ENCODE data around the gene TNNI3K. TPM values are rescaled to one million over a fixed set of nuclear protein-coding genes. Genes with fewer than 3 reads are reported as not detected.

Gene TNNI3K
- total RNA-seq, 1 experiment from 2014 or later, result 0.49 TPM

DNA sequence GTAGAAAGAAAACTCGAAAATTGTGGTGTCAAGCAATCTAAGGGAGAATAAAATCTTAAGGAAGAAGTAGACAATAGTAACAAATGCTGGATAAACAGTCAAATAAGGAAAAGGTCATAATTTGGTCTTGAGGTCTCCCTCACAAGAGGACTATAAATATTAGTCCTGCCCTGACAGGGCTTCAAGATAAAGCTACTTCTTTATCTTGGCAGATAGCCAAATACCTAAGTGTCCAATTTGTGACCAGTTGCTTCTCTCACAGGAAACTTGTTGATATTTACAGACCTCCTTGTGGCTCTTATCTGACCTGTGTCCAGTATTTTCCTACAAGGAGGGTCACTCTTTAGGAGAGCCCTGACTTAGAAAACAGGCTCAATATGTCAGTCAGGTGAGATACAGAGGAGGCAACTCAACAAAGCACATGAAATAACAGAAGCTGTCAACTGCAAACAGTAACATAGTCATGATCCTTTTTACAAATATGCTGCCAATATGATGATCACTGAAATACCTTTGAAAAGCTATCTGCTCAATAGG is 88.8 kb downstream of the TNNI3K start:
- no TSS peak for BruUV-seq (replicated peaks)
- Histone ChIP-seq H3K36me3 (ENCODE audit: control insufficient read depth in 1 of 2, insufficient read depth in 2 of 2, low read length in 2 of 2) (no peaks in the 10 kb centered on the region), H3K27ac (ENCODE audit: low read depth, low read length) (no peak overlapping the region), H3K9ac (ENCODE audit: low read length) (no peak overlapping the region), H3K79me2 (ENCODE audit: insufficient read depth, low read length) (no peaks in the 10 kb centered on the region), H2AFZ (ENCODE audit: low read depth, low read length, poor library complexity, severe bottlenecking) (no peak overlapping the region), H3K4me1 (ENCODE audit: control insufficient read depth in 1 of 2, insufficient read depth in 2 of 2, low read length in 2 of 2) (no peaks in the 10 kb centered on the region), H3K9me3 (ENCODE audit: control insufficient read depth in 1 of 2, insufficient read depth in 1 of 2, low read depth in 1 of 2, low read length in 2 of 2) (no peaks in the 10 kb centered on the region), H4K20me1 (ENCODE audit: insufficient read depth) (no peaks in the 10 kb centered on the region), H3K4me2 (ENCODE audit: low read length) (no peak overlapping the region), H3K9me2 (ENCODE audit: insufficient read depth) (no peaks in the 10 kb centered on the region), H3K4me3 (replicated peaks in 1 of 2; ENCODE audit: low read depth in 1 of 2, low read length in 2 of 2) (no peak overlapping the region), H3K27me3 (ENCODE audit: insufficient read depth, low read length) (no peaks in the 10 kb centered on the region; the same call in 1 of the 2 replicates)
- ChIA-PET CTCF (no interaction called here), POLR2A (no interaction called here), RAD21 (ENCODE audit: low non-redundant PET in 1 of 2, low total read pairs in 2 of 2, uncharacterized antibody in 2 of 2, unreplicated experiment in 2 of 2) (no interaction called here)
- DNase-seq (ENCODE audit: low read depth, low spot score) (no peak), ATAC-seq (no peak)
- TF ChIP-seq SRF (IDR thresholded peaks at IDR 0.05; ENCODE audit: low read depth) (no peak), ELF1 (IDR thresholded peaks at IDR 0.05; ENCODE audit: borderline replicate concordance, low read depth) (no peak), EGR1 (IDR thresholded peaks at IDR 0.05; ENCODE audit: low read depth) (no peak), CEBPB (IDR thresholded peaks at IDR 0.05; ENCODE audit: low read depth) (no peak)
- intact Hi-C loops (cut with micrococcal nuclease), result no loop called here

DNA sequence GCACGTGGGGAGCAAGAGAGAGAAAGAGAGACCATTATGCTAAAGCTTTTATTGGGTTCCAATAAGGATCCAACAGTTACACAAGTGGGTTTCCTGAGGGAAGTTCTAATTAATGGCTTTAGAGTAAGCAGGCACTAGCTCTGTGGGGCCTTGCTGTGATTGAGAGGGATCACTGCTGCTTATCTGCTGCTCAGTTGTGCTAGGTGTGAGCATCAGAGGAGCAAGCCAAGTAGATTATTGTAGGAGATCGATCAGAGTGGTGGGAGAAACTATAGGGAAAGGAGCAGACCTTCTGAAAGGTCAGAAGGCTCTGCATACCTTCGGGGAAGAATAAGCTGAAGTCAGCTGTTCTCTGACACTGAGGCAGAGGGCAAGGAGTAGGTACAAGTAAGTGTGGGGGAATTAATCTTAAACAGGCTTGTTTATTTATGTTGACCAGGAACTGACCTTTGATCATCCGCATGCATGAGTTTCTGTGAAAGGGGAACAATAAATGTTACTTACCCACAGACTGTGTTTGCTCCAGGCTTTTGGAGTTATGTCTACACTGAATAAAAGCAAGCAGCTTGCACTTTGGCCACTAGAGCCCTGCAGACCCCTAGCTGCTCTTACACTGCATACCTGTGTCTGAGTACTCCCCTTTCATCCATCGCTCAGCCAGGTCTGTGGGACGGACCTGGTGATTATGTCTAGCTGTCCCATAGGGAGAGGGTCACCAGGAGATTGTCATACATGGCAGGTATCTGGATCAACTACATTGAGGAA is 89.7 kb downstream of the TNNI3K start:
- ChIA-PET RAD21 (ENCODE audit: low non-redundant PET in 1 of 2, low total read pairs in 2 of 2, uncharacterized antibody in 2 of 2, unreplicated experiment in 2 of 2) (no interaction called here), CTCF (no interaction called here), POLR2A (no interaction called here)
- Histone ChIP-seq H3K4me3 (replicated peaks in 1 of 2; ENCODE audit: low read depth in 1 of 2, low read length in 2 of 2) (no peak overlapping the region), H3K9me2 (ENCODE audit: insufficient read depth) (no peaks in the 10 kb centered on the region), H3K4me2 (ENCODE audit: low read length) (no peak overlapping the region), H3K79me2 (ENCODE audit: insufficient read depth, low read length) (no peaks in the 10 kb centered on the region), H3K36me3 (ENCODE audit: control insufficient read depth in 1 of 2, insufficient read depth in 2 of 2, low read length in 2 of 2) (no peaks in the 10 kb centered on the region), H3K27me3 (ENCODE audit: insufficient read depth, low read length) (no peaks in the 10 kb centered on the region; the same call in 1 of the 2 replicates), H3K9ac (ENCODE audit: low read length) (no peak overlapping the region), H3K4me1 (ENCODE audit: control insufficient read depth in 1 of 2, insufficient read depth in 2 of 2, low read length in 2 of 2) (no peaks in the 10 kb centered on the region), H4K20me1 (ENCODE audit: insufficient read depth) (no peaks in the 10 kb centered on the region), H3K27ac (ENCODE audit: low read depth, low read length) (no peak overlapping the region), H2AFZ (ENCODE audit: low read depth, low read length, poor library complexity, severe bottlenecking) (no peak overlapping the region), H3K9me3 (ENCODE audit: control insufficient read depth in 1 of 2, insufficient read depth in 1 of 2, low read depth in 1 of 2, low read length in 2 of 2) (no peaks in the 10 kb centered on the region)
- TF ChIP-seq EZH2 (IDR thresholded peaks at IDR 0.05) (no peak), YY1 (IDR thresholded peaks at IDR 0.05; ENCODE audit: extremely low read depth, insufficient replicate concordance, low read depth, low read length) (no peak), TCF7L2 (IDR thresholded peaks at IDR 0.05; ENCODE audit: borderline replicate concordance, extremely low read depth, insufficient read depth, insufficient read length) (no peak), ZFX (IDR thresholded peaks at IDR 0.05) (no peak), ZNF274 (IDR thresholded peaks at IDR 0.05; ENCODE audit: low read depth, low read length) (no peak), FOSL1 (IDR thresholded peaks at IDR 0.05; ENCODE audit: low read depth) (no peak), ZBTB33 (IDR thresholded peaks at IDR 0.05; ENCODE audit: extremely low read depth, insufficient replicate concordance, low read length) (no peak), JUND (IDR thresholded peaks at IDR 0.05) (no peak), EZH2phosphoT487 (IDR thresholded peaks at IDR 0.05; ENCODE audit: borderline replicate concordance) (no peak)
- TF ChIP-seq, protein P1, sequence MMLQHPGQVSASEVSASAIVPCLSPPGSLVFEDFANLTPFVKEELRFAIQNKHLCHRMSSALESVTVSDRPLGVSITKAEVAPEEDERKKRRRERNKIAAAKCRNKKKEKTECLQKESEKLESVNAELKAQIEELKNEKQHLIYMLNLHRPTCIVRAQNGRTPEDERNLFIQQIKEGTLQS (IDR thresholded peaks at IDR 0.05), result no peak
- TF ChIP-seq, protein P2, sequence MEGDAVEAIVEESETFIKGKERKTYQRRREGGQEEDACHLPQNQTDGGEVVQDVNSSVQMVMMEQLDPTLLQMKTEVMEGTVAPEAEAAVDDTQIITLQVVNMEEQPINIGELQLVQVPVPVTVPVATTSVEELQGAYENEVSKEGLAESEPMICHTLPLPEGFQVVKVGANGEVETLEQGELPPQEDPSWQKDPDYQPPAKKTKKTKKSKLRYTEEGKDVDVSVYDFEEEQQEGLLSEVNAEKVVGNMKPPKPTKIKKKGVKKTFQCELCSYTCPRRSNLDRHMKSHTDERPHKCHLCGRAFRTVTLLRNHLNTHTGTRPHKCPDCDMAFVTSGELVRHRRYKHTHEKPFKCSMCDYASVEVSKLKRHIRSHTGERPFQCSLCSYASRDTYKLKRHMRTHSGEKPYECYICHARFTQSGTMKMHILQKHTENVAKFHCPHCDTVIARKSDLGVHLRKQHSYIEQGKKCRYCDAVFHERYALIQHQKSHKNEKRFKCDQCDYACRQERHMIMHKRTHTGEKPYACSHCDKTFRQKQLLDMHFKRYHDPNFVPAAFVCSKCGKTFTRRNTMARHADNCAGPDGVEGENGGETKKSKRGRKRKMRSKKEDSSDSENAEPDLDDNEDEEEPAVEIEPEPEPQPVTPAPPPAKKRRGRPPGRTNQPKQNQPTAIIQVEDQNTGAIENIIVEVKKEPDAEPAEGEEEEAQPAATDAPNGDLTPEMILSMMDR (IDR thresholded peaks at IDR 0.05 in 2 of 3, conservative IDR thresholded peaks at IDR 0.05 in 1 of 3; ENCODE audit: borderline replicate concordance in 1 of 3, insufficient read depth in 1 of 3, low read depth in 2 of 3, low read length in 2 of 3), result no peak
- intact Hi-C loops (cut with micrococcal nuclease), result no loop called here
- ATAC-seq, result no peak
- no TSS peak for BruUV-seq (replicated peaks)
- no peak for DNase-seq (ENCODE audit: low read depth, low spot score)
